Neural crest cell (in vitro differentiated cells): ENCODE data around the gene NCAPH2. TPM values are rescaled to one million over a fixed set of nuclear protein-coding genes. Genes with fewer than 3 reads are reported as not detected.
"Not testable (repeated sequence)": the region's sequence is repeated elsewhere in the genome, so short reads cannot be mapped to it uniquely, and the experiment has no call there.

ENCODE experiments used
- DNase-seq: peaks from one replicate; pipeline ENCODE4 v3.0.0; 2021; ENCODE audit warnings: low read depth, mixed read lengths, low spot score
- H3K27ac Mint-ChIP-seq: one replicate; pipeline ENCODE4 v1.8.0; 2021; ENCODE audit warnings: mild to moderate bottlenecking, mixed read lengths; ENCODE audit not compliant: unreplicated experiment
- H3K27me3 Mint-ChIP-seq: 2 replicates; pipeline ENCODE4 v1.8.0; 2021; ENCODE audit warnings: low read depth, mild to moderate bottlenecking, mixed read lengths
- H3K36me3 Mint-ChIP-seq: 2 replicates; pipeline ENCODE4 v1.8.0; 2021; ENCODE audit warnings: low read depth, mild to moderate bottlenecking, mixed read lengths
- H3K4me1 Mint-ChIP-seq: 2 replicates; pipeline ENCODE4 v1.8.0; 2021; ENCODE audit warnings: mixed read lengths
- H3K4me3 Mint-ChIP-seq: one replicate; pipeline ENCODE4 v1.8.0; 2021; ENCODE audit warnings: mild to moderate bottlenecking, mixed read lengths
- H3K9me3 Mint-ChIP-seq: 2 replicates; pipeline ENCODE4 v1.8.0; 2021; ENCODE audit warnings: mixed read lengths
- CTCF ChIP-seq: fragments of 200-600 bp; sonication (generic); conservative IDR thresholded peaks from 2 replicates; pipeline ENCODE4 v1.5.0; 2021; ENCODE audit warnings: antibody characterized with exemption, mild to moderate bottlenecking
- total RNA-seq: library from RNA; stranded (reverse); gene quantifications from 2 replicates; pipeline ENCODE4 v1.2.1, GENCODE V29; 2021

Gene NCAPH2
- total RNA-seq, 1 donor from 2014 or later: 114 TPM

GRCh38 chr22:50535113-50535512 is 27.1 kb downstream of the NCAPH2 start:
- H3K27ac Mint-ChIP-seq: no peak overlapping the region
- H3K27me3 Mint-ChIP-seq: peaks cover 58% of the 10 kb centered on the region
- no peaks in the 10 kb centered on the region for H3K9me3 Mint-ChIP-seq
- no peak for DNase-seq
- no peak overlapping the region for H3K4me3 Mint-ChIP-seq
- no peak for TF ChIP-seq CTCF
- no peaks in the 10 kb centered on the region for H3K36me3 Mint-ChIP-seq
- peaks cover 19% of the 10 kb centered on the region for H3K4me1 Mint-ChIP-seq

GRCh38 chr22:50536226-50536625 is 28.2 kb downstream of the NCAPH2 start:
- TF ChIP-seq CTCF: no peak
- Mint-ChIP-seq H3K27me3 (peaks cover 53% of the 10 kb centered on the region), H3K4me3 (no peak overlapping the region), H3K9me3 (no peaks in the 10 kb centered on the region), H3K27ac (no peak overlapping the region), H3K36me3 (no peaks in the 10 kb centered on the region), H3K4me1 (peaks cover 19% of the 10 kb centered on the region)
- no peak for DNase-seq

- H3K9me3 Mint-ChIP-seq: no peaks in the 10 kb centered on the region
- H3K27ac Mint-ChIP-seq: no peak overlapping the region
- no peak overlapping the region for H3K4me3 Mint-ChIP-seq
- no peaks in the 10 kb centered on the region for H3K36me3 Mint-ChIP-seq
- no peak for TF ChIP-seq CTCF
- no peak for DNase-seq
- H3K27me3 Mint-ChIP-seq: peaks cover 48% of the 10 kb centered on the region
- H3K4me1 Mint-ChIP-seq: peaks cover 15% of the 10 kb centered on the region
These were observed 29.7 kb downstream of the NCAPH2 start for GRCh38 chr22:50537765-50538164.

- H3K36me3 Mint-ChIP-seq: no peaks in the 10 kb centered on the region
- TF ChIP-seq CTCF: no peak
- H3K9me3 Mint-ChIP-seq: no peaks in the 10 kb centered on the region
- no peak overlapping the region for H3K27ac Mint-ChIP-seq
- peaks cover 28% of the 10 kb centered on the region for H3K27me3 Mint-ChIP-seq
- no peak for DNase-seq
- H3K4me1 Mint-ChIP-seq: no peaks in the 10 kb centered on the region
- H3K4me3 Mint-ChIP-seq: no peak overlapping the region
These were observed 32.4 kb downstream of the NCAPH2 start for GRCh38 chr22:50540381-50540780.

- H3K4me3 Mint-ChIP-seq, H3K36me3 Mint-ChIP-seq, DNase-seq, H3K27ac Mint-ChIP-seq, H3K9me3 Mint-ChIP-seq, H3K4me1 Mint-ChIP-seq: not testable (repeated sequence)
- H3K27me3 Mint-ChIP-seq: peaks cover 24% of the 10 kb centered on the region
These were observed 33.6 kb downstream of the NCAPH2 start for GRCh38 chr22:50541667-50542026.

- Mint-ChIP-seq H3K9me3 (no peaks in the 10 kb centered on the region), H3K36me3 (no peaks in the 10 kb centered on the region), H3K27ac (no peak overlapping the region), H3K27me3 (peaks cover 18% of the 10 kb centered on the region), H3K4me3 (no peak overlapping the region), H3K4me1 (no peaks in the 10 kb centered on the region)
- DNase-seq: no peak
- no peak for TF ChIP-seq CTCF
These were observed 34.4 kb downstream of the NCAPH2 start for GRCh38 chr22:50542416-50542927.
